RPMI7951 (cell line): Measurements from ENCODE around the gene AMPD1. TPM values are rescaled to one million over a fixed set of nuclear protein-coding genes. Genes with fewer than 3 reads are reported as not detected.

ENCODE experiments used
- DNase-seq: peaks from one replicate; pipeline ENCODE4 v3.0.0-alpha.2; 2012; ENCODE audit warnings: low read depth
- total RNA-seq: library from RNA; depleted of rRNA; stranded (reverse); fragments of >200 nt; shearing (Covaris generic); gene quantifications from 2 replicates; pipeline ENCODE4 v1.2.3, GENCODE V29; 2014; rRNA removed

AMPD1 gene
- total RNA-seq, 1 experiment from 2014 or later, result not detected

GRCh38 chr1:114641377-114641776, 54.0 kb downstream of the AMPD1 start:
- no peak for DNase-seq

DNA sequence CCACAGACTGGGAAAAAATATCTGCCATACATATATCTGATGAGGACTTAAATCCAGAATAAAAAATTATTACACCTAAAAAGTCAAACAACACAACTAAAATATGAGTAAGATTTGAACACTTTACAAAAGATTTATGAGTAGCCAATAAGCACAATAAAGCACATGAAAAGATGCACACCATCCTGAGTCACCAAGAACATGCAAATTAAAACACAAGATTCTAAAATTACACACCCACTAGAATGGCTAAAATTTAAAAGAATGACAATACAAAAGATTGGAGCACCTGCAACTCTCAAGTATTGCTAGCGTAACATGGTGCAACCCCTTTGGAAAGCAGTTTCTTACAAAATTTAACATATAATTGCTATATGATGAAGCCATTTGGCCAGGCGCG, 56.4 kb downstream of the AMPD1 start:
- no peak for DNase-seq

- no peak for DNase-seq
These were observed 62.9 kb downstream of the AMPD1 start for GRCh38 chr1:114632427-114632826.

DNA sequence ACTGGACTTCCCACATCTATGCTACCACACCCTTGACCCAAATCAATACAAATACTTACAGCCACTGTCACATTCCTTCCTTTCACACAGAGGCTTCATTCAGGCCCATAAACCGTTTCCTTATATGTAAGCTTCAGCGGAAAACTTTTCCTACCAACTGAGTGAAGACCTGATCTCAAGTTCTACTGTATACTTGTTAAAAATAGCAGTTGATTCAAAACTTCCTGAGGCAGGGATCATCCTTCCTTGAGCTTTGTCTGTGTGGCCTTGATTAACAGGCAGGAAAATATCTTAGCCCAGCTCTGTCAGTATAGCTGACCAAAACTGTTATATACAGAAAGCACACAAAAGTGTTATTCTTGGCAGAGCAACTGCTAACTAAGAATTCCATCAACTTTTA, 68.2 kb downstream of the AMPD1 start:
- DNase-seq, result no peak

DNA sequence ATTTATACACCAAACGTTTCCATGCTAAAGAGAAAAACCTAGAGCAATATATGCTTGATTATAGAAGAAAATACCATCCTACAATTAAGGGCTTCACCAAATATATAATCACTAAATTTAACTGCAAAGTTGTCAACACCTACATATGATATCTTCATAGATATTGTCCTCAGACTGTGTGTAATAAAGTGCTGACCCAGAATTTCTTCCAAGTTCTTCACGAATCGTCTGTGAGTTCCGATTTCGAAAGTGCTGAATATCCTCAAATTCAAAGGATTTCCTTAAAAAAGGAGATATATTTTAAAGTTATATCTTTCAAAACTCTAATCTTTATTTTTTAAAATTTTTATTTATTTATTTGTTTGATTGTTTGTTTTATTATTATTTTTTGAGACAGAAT, 72.0 kb downstream of the AMPD1 start:
- no peak for DNase-seq

Other genes with a start within 250 kb of the AMPD1 start
- gene TRIM33, start 184.3 kb downstream of the AMPD1 start, total RNA-seq, result 16.1 and 22.3 TPM in 2 replicates
- 81.0 and 82.3 TPM in 2 replicates for gene BCAS2, start 113.9 kb downstream of the AMPD1 start, total RNA-seq
- gene DENND2C, start 25.5 kb downstream of the AMPD1 start, total RNA-seq, result 0.29 and 0.36 TPM in 2 replicates
- gene NRAS, start 21.2 kb upstream of the AMPD1 start, total RNA-seq, result 123 and 140 TPM in 2 replicates
- gene CSDE1, start 62.4 kb upstream of the AMPD1 start, total RNA-seq, result 339 and 465 TPM in 2 replicates
- gene SIKE1, start 85.1 kb upstream of the AMPD1 start, total RNA-seq, result 61.9 and 80.6 TPM in 2 replicates
- not detected in 2 replicates for gene SYCP1, start 159.3 kb upstream of the AMPD1 start, total RNA-seq